GM12878 (cell line): Measurements from ENCODE around the gene TMTC3.

Experiments used
- PML ChIP-seq: IDR thresholded peaks from 2 replicates; pipeline ENCODE4 v1.6.1; 2012; ENCODE audit warnings: low read length, inconsistent platforms
- POLR2A ChIP-seq: IDR thresholded peaks from 2 replicates; pipeline ENCODE4 v1.6.1; 2011; ENCODE audit warnings: low read depth, mild to moderate bottlenecking, low read length
- SP1 ChIP-seq: IDR thresholded peaks from one replicate; pipeline ENCODE4 v1.6.1; 2011; ENCODE audit warnings: low read depth, low read length
- TF ChIP-seq, protein P1 (sequence below), 3 experiments: IDR thresholded peaks in 2 of 3; conservative IDR thresholded peaks in 1 of 3; 2 replicates each; pipeline ENCODE4 v1.5.1; 2011; ENCODE audit warnings: low read depth in 3 of 3, low read length in 3 of 3, mild to moderate bottlenecking in 3 of 3, control low read depth in 2 of 3, moderate library complexity in 2 of 3, inconsistent platforms in 1 of 3, mixed read lengths in 1 of 3; ENCODE audit not compliant: control insufficient read depth in 2 of 3, insufficient read depth in 1 of 3; ENCODE audit errors: extremely low read depth in 1 of 3
- TF ChIP-seq, protein P2 (sequence below): IDR thresholded peaks from 2 replicates; pipeline ENCODE4 v1.6.1; 2011; ENCODE audit warnings: borderline replicate concordance, low read depth, mild to moderate bottlenecking, moderate library complexity, low read length; ENCODE audit not compliant: insufficient read depth, poor library complexity, severe bottlenecking

- TF ChIP-seq, protein P1, sequence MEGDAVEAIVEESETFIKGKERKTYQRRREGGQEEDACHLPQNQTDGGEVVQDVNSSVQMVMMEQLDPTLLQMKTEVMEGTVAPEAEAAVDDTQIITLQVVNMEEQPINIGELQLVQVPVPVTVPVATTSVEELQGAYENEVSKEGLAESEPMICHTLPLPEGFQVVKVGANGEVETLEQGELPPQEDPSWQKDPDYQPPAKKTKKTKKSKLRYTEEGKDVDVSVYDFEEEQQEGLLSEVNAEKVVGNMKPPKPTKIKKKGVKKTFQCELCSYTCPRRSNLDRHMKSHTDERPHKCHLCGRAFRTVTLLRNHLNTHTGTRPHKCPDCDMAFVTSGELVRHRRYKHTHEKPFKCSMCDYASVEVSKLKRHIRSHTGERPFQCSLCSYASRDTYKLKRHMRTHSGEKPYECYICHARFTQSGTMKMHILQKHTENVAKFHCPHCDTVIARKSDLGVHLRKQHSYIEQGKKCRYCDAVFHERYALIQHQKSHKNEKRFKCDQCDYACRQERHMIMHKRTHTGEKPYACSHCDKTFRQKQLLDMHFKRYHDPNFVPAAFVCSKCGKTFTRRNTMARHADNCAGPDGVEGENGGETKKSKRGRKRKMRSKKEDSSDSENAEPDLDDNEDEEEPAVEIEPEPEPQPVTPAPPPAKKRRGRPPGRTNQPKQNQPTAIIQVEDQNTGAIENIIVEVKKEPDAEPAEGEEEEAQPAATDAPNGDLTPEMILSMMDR (IDR thresholded peaks at IDR 0.05 in 2 of 3, conservative IDR thresholded peaks at IDR 0.05 in 1 of 3; ENCODE audit: control insufficient read depth in 2 of 3, extremely low read depth in 1 of 3, insufficient read depth in 1 of 3, low read depth in 3 of 3, low read length in 3 of 3) = no peak
- no peak for TF ChIP-seq POLR2A
- TF ChIP-seq, protein P2, sequence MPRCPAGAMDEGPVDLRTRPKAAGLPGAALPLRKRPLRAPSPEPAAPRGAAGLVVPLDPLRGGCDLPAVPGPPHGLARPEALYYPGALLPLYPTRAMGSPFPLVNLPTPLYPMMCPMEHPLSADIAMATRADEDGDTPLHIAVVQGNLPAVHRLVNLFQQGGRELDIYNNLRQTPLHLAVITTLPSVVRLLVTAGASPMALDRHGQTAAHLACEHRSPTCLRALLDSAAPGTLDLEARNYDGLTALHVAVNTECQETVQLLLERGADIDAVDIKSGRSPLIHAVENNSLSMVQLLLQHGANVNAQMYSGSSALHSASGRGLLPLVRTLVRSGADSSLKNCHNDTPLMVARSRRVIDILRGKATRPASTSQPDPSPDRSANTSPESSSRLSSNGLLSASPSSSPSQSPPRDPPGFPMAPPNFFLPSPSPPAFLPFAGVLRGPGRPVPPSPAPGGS = no peak
- no peak for TF ChIP-seq PML
- no peak for TF ChIP-seq SP1
Measured at GRCh38 chr12:88202500-88202899, 60.4 kb downstream of the TMTC3 start.
